Measurements from ENCODE around the gene DNAI2. TPM values are rescaled to one million over a fixed set of nuclear protein-coding genes. Genes with fewer than 3 reads are reported as not detected.

DNAI2 gene
- total RNA-seq, 6 experiments from 2014 or later: not detected

- peaks cover 7% of the 10 kb centered on the region for H3K27me3 Mint-ChIP-seq (ENCODE audit: insufficient read depth)
- H3K27ac Mint-ChIP-seq: no peak overlapping the region
- no peak overlapping the region for H3K4me3 Mint-ChIP-seq
- peaks cover 1% of the 10 kb centered on the region; the same call in 1 of the 2 replicates for H3K9me3 Mint-ChIP-seq
- no peaks in the 10 kb centered on the region for H3K36me3 Mint-ChIP-seq (ENCODE audit: low read depth)
- no peak for DNase-seq
- no peaks in the 10 kb centered on the region for H3K4me1 Mint-ChIP-seq (ENCODE audit: low read depth)
- TF ChIP-seq CTCF (IDR thresholded peaks at IDR 0.05): no peak
Observed at GRCh38 chr17:74235911-74236371, 38.1 kb upstream of the DNAI2 start.

- Mint-ChIP-seq H3K9me3 (peaks cover 4% of the 10 kb centered on the region; the same call in 1 of the 2 replicates), H3K36me3 (ENCODE audit: low read depth) (no peaks in the 10 kb centered on the region), H3K4me3 (no peak overlapping the region), H3K4me1 (ENCODE audit: low read depth) (no peaks in the 10 kb centered on the region), H3K27me3 (ENCODE audit: insufficient read depth) (peaks cover 3% of the 10 kb centered on the region), H3K27ac (no peak overlapping the region)
- no peak for DNase-seq
- TF ChIP-seq CTCF (IDR thresholded peaks at IDR 0.05): no peak
Observed at GRCh38 chr17:74237321-74237720, 36.7 kb upstream of the DNAI2 start.

- H3K27ac Mint-ChIP-seq: no peak overlapping the region
- H3K27me3 Mint-ChIP-seq (ENCODE audit: insufficient read depth): peaks cover 3% of the 10 kb centered on the region
- H3K4me1 Mint-ChIP-seq (ENCODE audit: low read depth): no peaks in the 10 kb centered on the region
- H3K36me3 Mint-ChIP-seq (ENCODE audit: low read depth): no peaks in the 10 kb centered on the region
- H3K4me3 Mint-ChIP-seq: no peak overlapping the region
- no peak for TF ChIP-seq CTCF (IDR thresholded peaks at IDR 0.05)
- DNase-seq: no peak
- H3K9me3 Mint-ChIP-seq: peaks cover 4% of the 10 kb centered on the region; the same call in 1 of the 2 replicates
Observed at GRCh38 chr17:74239172-74239571, 34.9 kb upstream of the DNAI2 start.

GRCh38 chr17:74240618-74241205, 33.3 kb upstream of the DNAI2 start:
- H3K27ac Mint-ChIP-seq: no peak overlapping the region
- no peak overlapping the region for H3K4me3 Mint-ChIP-seq
- H3K9me3 Mint-ChIP-seq: peaks cover 9% of the 10 kb centered on the region; the same call in 1 of the 2 replicates
- peaks cover 2% of the 10 kb centered on the region; the same call in 1 of the 2 replicates for H3K27me3 Mint-ChIP-seq (ENCODE audit: insufficient read depth)
- TF ChIP-seq CTCF (IDR thresholded peaks at IDR 0.05): no peak
- H3K36me3 Mint-ChIP-seq (ENCODE audit: low read depth): no peaks in the 10 kb centered on the region
- no peaks in the 10 kb centered on the region for H3K4me1 Mint-ChIP-seq (ENCODE audit: low read depth)
- no peak for DNase-seq

GRCh38 chr17:74241431-74241830, 32.6 kb upstream of the DNAI2 start:
- Mint-ChIP-seq H3K9me3 (peaks cover 16% of the 10 kb centered on the region), H3K27me3 (ENCODE audit: insufficient read depth) (peaks cover 2% of the 10 kb centered on the region; the same call in 1 of the 2 replicates), H3K27ac (no peak overlapping the region), H3K4me3 (no peak overlapping the region), H3K36me3 (ENCODE audit: low read depth) (peaks cover 5% of the 10 kb centered on the region; the same call in 1 of the 2 replicates), H3K4me1 (ENCODE audit: low read depth) (no peaks in the 10 kb centered on the region)
- no peak for TF ChIP-seq CTCF (IDR thresholded peaks at IDR 0.05)
- no peak for DNase-seq

All from HFFc6 (cell line).